ENCODE data around the gene RAB1A. TPM values are rescaled to one million over a fixed set of nuclear protein-coding genes. Genes with fewer than 3 reads are reported as not detected.
A peak's percentile ranks its signal among the peaks of the same experiment; 100 is the strongest.

The RAB1A gene
- total RNA-seq, 1 donor = 101 TPM

GRCh38 chr2:65108780-65109179 is 21.1 kb downstream of the RAB1A start:
- DNase-seq (ENCODE audit: low read depth) = no peak
- H3K4me3 ChIP-seq (ENCODE audit: low read depth, low read length) = no peak overlapping the region
- no peak for TF ChIP-seq CTCF (IDR thresholded peaks at IDR 0.05; ENCODE audit: insufficient read depth, low read depth, low read length)

GRCh38 chr2:65107530-65107929 is 22.4 kb downstream of the RAB1A start:
- H3K4me3 ChIP-seq (ENCODE audit: low read depth, low read length) = no peak overlapping the region
- DNase-seq (ENCODE audit: low read depth) = no peak
- no peak for TF ChIP-seq CTCF (IDR thresholded peaks at IDR 0.05; ENCODE audit: insufficient read depth, low read depth, low read length)

GRCh38 chr2:65103013-65103715 is 26.7 kb downstream of the RAB1A start:
- no peak overlapping the region for H3K4me3 ChIP-seq (ENCODE audit: low read depth, low read length)
- DNase-seq (ENCODE audit: low read depth) = peak; percentile 19
- no peak for TF ChIP-seq CTCF (IDR thresholded peaks at IDR 0.05; ENCODE audit: insufficient read depth, low read depth, low read length)

GRCh38 chr2:65101071-65101470 is 28.8 kb downstream of the RAB1A start:
- H3K4me3 ChIP-seq (ENCODE audit: low read depth, low read length) = no peak overlapping the region
- no peak for TF ChIP-seq CTCF (IDR thresholded peaks at IDR 0.05; ENCODE audit: insufficient read depth, low read depth, low read length)
- DNase-seq (ENCODE audit: low read depth) = no peak

- no peak for TF ChIP-seq CTCF (IDR thresholded peaks at IDR 0.05; ENCODE audit: insufficient read depth, low read depth, low read length)
- H3K4me3 ChIP-seq (ENCODE audit: low read depth, low read length) = no peak overlapping the region
- no peak for DNase-seq (ENCODE audit: low read depth)
Measured at GRCh38 chr2:65098741-65099140, 31.2 kb downstream of the RAB1A start.

GRCh38 chr2:65097844-65098243 is 32.1 kb downstream of the RAB1A start:
- no peak for DNase-seq (ENCODE audit: low read depth)
- no peak for TF ChIP-seq CTCF (IDR thresholded peaks at IDR 0.05; ENCODE audit: insufficient read depth, low read depth, low read length)
- no peak overlapping the region for H3K4me3 ChIP-seq (ENCODE audit: low read depth, low read length)

- H3K4me3 ChIP-seq (ENCODE audit: low read depth, low read length) = no peak overlapping the region
- DNase-seq (ENCODE audit: low read depth) = peak; percentile 10
- no peak for TF ChIP-seq CTCF (IDR thresholded peaks at IDR 0.05; ENCODE audit: insufficient read depth, low read depth, low read length)
Measured at GRCh38 chr2:65096948-65097347, 33.0 kb downstream of the RAB1A start.
